ENCODE results near the gene ITM2C. TPM values are rescaled to one million over a fixed set of nuclear protein-coding genes. Genes with fewer than 3 reads are reported as not detected.

ITM2C gene
- total RNA-seq, 4 donors from 2014 or later = 14.0 to 22.2 (median 19.9) TPM

DNA sequence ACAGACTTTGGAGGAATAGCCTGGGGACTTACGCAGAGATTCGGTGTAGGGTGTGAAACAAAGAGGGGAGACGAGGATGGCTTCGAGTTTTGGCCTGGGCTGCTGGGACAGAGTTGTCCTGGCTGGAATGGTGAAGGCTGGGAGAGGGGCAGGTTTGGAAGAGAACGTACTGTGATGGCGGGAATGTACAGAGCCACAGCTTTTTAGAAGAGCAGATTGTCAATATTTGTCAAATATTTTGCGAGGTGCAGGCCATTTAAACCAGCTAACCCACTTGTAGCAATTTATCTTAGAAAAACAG lies 14.4 kb upstream of the ITM2C start:
- TF ChIP-seq, protein P1, sequence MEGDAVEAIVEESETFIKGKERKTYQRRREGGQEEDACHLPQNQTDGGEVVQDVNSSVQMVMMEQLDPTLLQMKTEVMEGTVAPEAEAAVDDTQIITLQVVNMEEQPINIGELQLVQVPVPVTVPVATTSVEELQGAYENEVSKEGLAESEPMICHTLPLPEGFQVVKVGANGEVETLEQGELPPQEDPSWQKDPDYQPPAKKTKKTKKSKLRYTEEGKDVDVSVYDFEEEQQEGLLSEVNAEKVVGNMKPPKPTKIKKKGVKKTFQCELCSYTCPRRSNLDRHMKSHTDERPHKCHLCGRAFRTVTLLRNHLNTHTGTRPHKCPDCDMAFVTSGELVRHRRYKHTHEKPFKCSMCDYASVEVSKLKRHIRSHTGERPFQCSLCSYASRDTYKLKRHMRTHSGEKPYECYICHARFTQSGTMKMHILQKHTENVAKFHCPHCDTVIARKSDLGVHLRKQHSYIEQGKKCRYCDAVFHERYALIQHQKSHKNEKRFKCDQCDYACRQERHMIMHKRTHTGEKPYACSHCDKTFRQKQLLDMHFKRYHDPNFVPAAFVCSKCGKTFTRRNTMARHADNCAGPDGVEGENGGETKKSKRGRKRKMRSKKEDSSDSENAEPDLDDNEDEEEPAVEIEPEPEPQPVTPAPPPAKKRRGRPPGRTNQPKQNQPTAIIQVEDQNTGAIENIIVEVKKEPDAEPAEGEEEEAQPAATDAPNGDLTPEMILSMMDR (IDR thresholded peaks at IDR 0.05; ENCODE audit: low read depth) = no peak

DNA sequence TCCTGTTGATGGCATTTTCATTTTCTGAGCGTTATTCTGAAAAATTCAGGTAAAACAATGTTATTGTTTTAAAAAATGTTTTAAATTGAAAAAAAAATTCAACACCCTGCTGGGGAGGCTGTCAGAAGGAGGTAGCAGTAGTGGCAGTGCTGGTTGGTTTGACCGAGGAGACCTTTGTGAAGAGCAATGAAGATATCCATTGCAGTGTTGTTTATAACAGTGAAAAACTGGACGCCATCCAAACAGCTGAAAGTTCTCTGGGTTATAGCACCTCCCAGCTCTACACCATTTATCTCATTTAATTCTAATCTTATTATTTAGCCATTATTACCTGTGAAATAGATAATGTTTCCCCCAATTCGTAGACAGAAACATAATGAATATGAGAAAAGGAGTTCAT lies 12.6 kb upstream of the ITM2C start:
- TF ChIP-seq, protein P1 (IDR thresholded peaks at IDR 0.05; ENCODE audit: low read depth) = no peak

DNA sequence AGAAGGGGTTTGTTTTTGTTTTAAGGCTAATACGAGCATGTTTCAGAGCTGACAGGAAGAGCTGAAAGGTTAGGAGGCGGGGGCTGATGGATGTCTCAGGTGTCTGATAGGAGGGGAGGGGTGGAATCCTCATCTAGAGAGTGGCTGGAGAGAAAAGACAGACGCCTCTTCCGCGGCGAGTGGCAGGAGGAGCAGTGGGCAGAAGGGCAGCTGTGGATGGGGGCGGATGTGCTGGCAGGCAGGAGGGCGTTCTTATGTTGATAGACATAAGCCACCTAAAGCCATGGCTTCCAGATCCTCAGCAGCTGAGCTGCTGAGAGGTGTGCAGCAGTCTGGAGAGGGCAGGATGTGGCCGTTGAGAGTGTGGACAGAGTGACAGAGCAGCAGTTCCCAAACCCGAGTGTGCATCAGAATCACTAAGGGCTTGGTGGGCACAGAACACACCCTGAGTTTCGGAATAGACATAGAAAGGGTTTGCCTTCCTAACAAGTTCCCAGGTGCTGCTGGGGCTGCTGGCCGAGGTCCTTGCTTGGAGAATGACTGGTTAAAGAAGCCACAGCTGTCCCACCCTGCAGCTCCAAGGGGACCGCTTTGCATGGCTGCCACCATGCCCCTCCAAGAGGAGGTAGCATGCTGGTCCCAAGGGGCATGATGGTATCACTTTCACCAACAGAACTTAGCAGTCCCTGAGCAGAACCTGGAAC lies 3.0 kb upstream of the ITM2C start:
- TF ChIP-seq, protein P1 (IDR thresholded peaks at IDR 0.05; ENCODE audit: low read depth) = no peak

DNA sequence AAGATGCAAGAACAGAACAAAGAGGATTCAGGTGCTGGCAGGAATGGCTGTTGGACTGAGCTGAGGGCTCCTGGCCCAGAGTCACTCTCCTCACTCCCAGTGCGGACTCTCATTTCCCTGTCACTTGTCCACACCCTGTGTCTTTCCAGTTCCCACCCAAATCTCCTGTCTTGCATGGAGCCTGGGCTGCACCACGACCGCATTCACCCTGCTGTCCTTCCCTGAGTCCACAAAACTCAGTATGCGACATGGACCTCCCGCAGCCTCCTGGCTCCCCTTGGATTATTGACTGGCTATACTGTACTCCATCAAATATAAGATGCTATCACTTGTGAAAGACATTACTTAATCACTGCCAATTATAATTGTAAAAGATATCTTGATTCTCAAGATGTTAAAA lies 2.5 kb upstream of the ITM2C start:
- TF ChIP-seq, protein P1 (IDR thresholded peaks at IDR 0.05; ENCODE audit: low read depth) = no peak

DNA sequence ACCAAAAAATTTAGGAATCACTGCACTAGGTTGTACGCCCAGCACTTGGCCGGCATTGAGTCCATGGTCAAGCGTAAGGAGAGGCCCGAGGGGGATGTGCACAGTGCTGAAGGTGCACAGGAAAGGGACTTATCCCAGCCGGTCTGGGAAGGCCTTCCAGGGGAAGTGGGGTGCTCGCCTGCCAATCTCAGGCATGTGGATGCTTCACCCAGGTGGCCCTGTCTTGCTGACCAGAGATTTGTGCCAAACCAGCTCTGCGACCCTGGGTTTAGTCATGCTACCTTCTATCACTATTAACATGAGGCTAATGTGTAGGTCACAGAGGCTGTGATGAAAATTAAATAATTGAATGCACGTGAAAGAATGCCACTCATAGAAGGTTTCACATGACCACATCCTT lies 1.7 kb upstream of the ITM2C start:
- TF ChIP-seq, protein P1 (IDR thresholded peaks at IDR 0.05; ENCODE audit: low read depth) = no peak

DNA sequence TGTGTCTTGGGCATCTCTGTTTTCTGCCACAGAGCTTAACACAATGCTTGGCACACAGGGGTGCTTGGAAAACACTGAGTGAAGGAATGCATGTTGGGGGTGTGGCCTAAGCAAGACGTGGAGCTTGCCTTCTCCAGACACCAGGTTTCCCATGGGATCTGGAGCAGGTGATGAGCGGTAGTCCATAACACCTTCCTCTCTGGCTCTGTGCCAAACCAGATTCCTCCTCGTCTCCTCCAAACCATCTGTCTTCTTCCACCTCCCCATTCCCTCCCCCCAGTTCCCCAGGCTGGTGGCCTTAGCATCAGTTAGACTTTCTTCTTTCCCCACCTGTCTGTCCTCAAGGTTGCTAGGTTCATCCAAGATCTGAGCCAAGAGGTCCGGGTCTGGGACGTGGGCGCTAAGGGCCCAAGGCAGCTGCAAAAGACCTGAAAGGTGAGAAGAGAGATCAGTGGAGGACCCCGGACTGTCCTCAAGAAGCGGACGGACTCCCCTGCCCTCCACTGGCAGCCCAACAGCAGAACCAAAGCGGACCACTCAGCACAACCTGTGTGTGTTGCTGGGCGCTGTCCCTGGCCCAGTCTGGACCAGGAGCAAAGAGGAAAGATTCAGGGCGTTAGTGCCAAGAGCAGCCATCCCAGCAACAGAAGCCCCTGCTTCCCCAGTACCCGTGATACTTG lies 1.2 kb upstream of the ITM2C start:
- TF ChIP-seq, protein P1 (IDR thresholded peaks at IDR 0.05; ENCODE audit: low read depth) = no peak

DNA sequence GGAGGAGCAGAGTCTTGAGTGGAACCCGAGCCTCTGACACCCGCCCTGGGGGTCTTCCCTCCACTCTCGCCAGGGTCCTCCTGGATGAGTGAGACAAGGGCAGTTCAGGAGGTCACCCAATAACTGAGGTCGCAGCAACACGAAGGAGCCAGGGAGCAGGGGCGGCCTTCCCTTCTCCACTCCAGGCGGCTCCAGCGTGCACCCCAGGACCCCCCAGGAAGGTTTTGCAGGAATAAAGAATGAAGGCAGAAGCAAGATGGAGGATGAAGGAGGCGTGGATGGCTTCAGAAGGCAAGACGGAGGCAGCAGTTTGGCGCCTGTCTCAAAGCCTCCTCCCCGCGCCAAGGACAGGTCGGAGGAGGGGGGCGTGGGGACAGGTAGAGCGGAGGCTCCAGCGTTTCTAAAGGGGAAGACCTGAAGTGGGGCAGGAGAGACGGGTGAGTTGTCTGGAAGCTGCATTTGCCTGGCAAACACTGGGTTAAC lies 579 bp upstream of the ITM2C start:
- TF ChIP-seq, protein P1 (IDR thresholded peaks at IDR 0.05; ENCODE audit: low read depth) = no peak

Data from subcutaneous adipose tissue (tissue), 4 donors.